Stimulated activated CD4-positive, alpha-beta T cell treated with anti-CD3 and anti-CD28 coated beads, TNF-alpha, amount 100 ng/mL, for 24 hours (primary cell): ENCODE results near the gene CHRNB2.
A peak's percentile ranks its signal among the peaks of the same experiment; 100 is the strongest.

ENCODE experiments used
- DNase-seq, 3 experiments: peaks; one replicate each; pipeline ENCODE4 v3.0.0-alpha.2; 2020; ENCODE audit warnings: low read depth in 3 of 3

The CHRNB2 gene

GRCh38 chr1:154552036-154552435, 15.5 kb upstream of the CHRNB2 start:
- DNase-seq: no peak

DNA sequence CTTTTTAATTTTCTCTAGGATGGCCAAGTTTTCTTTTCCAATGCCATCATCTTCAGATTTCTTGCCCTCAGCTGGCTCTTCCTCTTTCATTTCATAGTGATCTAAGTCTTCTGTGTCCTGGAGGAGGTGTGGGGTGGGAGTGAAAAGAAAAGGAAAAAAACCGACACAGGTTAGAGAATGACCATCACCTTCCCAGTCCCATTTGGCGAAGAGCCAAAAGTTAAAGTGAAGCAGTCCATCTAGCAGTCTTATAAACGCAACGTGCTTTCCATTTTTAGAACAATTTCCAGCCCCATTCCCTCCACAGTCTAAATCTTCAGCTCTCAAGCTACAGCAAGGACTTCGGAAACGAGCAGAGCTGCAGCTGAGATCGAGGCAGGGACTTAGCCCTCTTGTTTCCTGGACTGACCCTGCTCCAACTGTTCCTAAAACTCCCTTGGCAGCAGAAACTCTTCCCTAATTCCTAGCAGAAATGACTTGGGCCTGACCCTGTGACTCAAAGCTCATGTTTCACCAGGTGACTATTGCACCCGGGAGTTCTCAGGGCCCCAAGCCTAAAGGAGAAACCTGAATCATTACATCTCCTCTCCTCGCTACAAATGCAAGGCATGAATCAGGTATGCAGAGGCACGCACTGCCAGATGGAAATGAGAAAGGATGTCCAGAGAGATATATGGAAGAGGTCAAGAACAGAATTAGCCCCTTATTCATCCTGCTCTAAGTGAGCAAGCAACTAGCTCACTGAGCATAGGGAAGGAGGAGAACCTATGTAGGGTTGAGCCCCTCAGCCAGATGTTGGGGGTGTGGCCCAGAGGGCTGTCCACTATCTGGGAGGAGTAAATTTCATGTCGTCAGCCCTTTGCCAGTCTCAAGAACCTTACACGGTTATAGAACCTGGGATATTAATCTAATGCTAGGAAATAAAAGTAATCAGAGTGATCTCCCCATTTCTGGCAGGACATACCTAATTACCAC, 14.2 kb upstream of the CHRNB2 start:
- no peak for DNase-seq

GRCh38 chr1:154556422-154556821, 11.2 kb upstream of the CHRNB2 start:
- DNase-seq: no peak

DNA sequence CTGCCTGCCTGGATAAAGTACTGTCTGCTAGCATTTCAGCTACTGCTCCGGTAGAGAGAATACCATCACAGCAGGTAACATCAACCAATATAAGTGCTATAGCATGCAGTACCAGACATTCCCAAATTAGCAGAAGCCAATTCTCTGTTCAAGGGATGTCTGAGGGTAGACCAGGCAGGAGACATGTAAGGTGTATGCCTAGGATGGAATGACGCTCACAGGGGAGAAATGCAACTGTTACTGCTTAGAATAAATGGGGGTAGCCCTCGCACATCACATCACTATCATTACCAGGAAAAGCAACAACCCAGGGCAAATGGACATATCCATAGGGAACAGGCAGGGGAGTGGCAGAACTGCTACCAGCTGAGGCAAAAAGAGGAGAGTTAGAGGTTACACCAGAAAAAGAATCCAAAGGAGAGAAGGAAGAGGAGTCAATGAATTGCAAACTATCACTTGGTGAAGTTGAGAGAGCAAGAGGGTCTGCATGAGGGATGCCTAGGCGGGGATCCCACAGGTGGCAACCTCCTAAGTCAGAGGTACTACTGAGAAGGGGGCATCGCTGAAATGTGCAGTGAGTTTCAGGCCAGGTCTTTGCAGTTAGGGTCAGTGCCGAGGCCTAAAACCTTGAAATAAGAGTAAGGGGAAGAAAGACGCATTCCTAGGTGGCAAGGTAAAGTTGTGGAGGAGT, 10.2 kb upstream of the CHRNB2 start:
- DNase-seq: no peak

DNA sequence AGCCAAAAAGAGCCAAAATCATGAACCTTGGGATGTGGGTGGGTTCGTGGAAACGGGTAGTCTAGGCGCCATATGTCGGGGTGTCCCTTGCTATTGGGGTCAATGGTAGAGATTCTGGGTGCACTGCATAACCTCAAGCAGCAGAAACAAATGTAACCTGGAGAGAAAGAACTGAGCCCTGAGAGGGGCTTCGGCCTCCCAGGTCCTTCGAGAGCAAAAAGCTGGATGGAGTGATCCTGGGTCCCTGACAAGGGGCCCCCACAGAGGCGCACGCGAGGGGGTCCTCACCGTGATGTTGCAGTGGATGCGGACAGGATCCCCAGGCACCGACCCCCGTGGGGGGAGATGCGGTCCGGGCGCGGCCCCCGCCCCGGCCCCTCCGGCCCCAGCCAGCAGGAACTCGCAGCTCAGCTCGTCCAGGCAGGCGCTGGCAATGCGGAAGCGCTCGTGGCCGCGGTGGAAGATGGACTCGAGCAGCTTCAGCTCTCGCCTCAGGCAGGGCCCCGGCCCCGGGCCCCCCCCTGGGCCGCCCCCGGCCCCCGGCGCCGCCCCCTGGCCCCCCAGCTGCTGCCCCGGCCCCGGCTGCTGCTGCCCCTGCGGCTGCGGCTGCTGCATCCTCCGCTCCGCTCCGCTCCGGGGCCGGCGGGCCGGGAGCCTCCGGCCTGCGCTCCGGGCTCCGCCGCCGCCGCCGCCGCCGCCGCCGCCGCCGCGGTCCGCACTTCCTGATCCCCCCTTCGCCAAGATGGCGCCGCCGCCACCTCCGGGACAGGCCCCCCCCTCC, 9.4 kb upstream of the CHRNB2 start, which contains the start of gene UBE2Q1:
Gene UBE2Q1, minus strand, starts transcription at position 724 of the 781 bp plus-strand sequence. Its CDS starts 109 bp downstream, at position 615.
- no peak for DNase-seq

DNA sequence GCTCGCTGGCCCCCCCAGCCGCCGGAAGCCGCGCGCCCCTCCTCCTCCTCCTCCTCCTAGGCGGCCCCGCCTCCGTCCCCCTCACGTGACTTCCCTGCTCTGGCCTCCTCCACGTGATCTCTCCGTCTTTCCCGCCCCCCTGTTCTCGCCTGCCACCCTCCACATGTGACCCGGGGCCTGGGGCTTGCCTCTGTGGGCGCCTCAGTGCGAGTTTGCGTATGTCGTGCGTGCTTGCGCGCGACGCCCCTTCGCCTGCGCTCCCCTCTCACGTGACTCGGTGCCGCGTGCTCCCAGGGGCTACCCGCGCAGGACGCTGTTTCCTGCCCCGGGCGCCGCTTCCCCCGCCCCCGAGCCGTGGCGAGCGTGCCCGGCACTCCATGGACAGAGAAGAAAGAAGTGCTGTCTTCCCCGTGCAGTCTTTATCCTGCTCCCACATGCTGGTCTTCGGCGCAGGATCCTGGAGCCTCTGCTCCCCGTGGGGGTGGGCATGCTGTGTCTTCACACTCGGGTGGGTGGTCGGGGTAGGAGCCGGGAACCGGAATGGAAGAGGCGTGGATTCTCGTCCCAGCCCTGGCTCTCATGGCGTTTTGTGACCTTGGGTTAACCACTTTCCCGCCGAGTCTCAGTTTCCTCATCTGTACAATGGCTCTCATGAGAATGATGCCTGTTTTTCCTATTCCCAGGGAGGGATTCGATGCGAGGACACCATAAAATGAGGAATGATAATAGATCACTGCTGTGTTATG, 8.7 kb upstream of the CHRNB2 start:
- peak; percentile 99 for DNase-seq

DNA sequence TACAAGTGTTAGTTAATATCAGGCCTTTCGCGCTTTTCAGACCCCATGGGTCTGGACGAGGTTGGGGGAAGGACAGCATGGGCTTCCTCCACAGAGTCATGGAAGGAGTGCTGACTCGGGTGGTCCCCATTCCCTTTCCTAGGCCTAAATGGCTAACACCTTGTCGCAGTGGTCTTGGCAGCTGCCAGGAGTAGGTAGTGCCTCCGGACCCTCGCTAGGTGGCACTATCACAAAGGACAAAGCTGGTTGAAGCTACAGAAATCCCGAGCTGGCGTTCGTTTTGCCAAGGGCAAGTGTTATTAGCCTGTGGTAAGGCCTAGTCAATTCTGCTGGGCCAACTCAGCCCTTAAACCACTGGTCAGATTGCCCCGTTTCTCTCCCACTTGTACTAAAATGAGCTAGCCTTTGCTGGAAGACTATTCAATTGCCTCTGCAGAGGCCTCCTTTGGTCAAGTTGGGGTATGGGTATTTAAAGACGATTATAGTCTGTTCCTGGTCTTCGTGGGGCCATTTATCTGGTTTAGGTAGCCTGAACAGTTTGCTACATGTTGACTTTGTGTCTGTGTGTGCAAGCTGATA, 8.0 kb upstream of the CHRNB2 start:
- peak; percentile 66 to 79 (median 75) for DNase-seq

GRCh38 chr1:154565876-154566275, 1.7 kb upstream of the CHRNB2 start:
- DNase-seq: no peak

- no peak for DNase-seq
Measured at GRCh38 chr1:154568157-154568815, 708 bp downstream of the CHRNB2 start.

GRCh38 chr1:154571244-154571963, 3.8 kb downstream of the CHRNB2 start:
- no peak for DNase-seq

DNA sequence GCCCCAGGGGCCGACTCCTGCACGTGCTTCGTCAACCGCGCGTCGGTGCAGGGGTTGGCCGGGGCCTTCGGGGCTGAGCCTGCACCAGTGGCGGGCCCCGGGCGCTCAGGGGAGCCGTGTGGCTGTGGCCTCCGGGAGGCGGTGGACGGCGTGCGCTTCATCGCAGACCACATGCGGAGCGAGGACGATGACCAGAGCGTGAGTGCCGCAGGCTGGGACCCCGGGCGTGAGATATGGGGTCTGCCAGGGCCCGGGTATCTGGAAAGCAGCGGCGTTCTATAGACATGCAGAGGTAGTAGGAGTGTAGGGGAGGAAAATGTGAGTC, 4.3 kb downstream of the CHRNB2 start:
- no peak for DNase-seq

- DNase-seq: no peak
Measured at GRCh38 chr1:154572468-154573167, 5.0 kb downstream of the CHRNB2 start.

DNA sequence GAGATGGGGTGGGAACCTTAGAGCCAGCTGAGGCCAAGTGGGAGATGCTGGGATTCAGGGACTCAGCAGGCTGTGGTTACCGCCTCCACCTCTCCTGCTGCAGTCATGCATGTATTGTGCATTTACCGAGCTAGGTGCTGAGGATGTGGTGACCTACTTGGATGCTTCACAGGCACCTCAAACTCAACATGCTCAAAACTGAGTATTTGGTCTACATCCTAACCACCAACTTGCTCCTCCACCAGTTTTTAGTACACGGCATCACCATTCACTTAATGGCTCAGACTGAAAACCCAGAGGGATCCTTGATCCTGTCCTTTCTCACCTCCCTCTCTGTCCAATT, 5.6 kb downstream of the CHRNB2 start:
- DNase-seq: no peak

DNA sequence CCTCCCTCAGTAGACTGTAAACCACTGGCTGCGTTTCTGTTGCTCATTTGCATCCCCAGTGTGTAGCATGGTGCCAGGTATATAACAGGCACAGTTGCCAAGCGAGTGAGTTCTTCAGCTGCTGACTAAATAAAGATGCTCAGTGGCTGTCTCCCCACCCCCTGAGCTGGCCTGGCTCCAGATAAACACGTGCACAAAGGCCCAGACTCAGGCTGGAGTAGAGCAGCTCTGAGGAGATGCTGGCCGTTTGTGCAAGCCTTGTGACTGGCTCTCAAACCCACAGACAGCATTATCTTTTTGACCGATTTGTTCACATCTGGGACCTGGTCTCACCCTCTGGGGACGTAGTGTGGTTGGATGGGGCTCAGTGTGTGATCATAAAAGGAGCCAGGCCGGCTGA, 7.1 kb downstream of the CHRNB2 start:
- DNase-seq: no peak

DNA sequence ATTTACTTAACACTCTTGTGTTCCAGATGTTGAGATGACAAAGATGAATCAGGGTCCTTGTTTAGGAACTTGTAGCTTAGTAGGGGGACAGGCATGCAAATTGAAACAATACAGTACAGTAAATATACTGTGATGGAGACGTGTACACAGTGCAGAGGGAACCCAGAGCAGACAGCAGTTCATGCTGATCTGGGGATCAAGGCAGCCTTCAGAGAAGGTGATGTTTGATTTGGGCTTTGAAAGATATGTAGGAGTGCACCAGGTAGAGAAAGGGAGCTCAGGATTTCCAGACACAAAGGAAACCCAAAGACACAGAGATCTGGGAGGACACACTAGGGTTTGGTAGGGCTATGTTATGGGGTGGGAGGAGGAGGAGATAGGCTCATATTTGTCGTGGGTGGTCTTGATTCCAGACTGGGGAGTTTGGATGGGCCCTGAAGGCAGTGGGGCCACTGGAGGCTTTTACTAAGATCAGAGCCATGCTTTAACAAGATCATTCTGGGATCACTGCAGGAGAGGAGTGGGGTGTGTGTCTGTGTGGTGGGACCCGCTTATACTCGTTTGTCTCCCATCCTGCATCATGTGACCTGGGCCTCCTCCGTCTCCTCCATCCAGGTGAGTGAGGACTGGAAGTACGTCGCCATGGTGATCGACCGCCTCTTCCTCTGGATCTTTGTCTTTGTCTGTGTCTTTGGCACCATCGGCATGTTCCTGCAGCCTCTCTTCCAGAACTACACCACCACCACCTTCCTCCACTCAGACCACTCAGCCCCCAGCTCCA, 7.8 kb downstream of the CHRNB2 start:
- DNase-seq: no peak

DNA sequence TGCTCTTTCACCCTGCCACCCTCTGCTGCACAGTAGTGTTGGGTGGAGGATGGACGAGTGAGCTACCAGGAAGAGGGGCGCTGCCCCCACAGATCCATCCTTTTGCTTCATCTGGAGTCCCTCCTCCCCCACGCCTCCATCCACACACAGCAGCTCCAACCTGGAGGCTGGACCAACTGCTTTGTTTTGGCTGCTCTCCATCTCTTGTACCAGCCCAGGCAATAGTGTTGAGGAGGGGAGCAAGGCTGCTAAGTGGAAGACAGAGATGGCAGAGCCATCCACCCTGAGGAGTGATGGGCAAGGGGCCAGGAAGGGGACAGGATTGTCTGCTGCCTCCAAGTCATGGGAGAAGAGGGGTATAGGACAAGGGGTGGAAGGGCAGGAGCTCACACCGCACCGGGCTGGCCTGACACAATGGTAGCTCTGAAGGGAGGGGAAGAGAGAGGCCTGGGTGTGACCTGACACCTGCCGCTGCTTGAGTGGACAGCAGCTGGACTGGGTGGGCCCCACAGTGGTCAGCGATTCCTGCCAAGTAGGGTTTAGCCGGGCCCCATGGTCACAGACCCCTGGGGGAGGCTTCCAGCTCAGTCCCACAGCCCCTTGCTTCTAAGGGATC, 8.5 kb downstream of the CHRNB2 start:
- no peak for DNase-seq

DNA sequence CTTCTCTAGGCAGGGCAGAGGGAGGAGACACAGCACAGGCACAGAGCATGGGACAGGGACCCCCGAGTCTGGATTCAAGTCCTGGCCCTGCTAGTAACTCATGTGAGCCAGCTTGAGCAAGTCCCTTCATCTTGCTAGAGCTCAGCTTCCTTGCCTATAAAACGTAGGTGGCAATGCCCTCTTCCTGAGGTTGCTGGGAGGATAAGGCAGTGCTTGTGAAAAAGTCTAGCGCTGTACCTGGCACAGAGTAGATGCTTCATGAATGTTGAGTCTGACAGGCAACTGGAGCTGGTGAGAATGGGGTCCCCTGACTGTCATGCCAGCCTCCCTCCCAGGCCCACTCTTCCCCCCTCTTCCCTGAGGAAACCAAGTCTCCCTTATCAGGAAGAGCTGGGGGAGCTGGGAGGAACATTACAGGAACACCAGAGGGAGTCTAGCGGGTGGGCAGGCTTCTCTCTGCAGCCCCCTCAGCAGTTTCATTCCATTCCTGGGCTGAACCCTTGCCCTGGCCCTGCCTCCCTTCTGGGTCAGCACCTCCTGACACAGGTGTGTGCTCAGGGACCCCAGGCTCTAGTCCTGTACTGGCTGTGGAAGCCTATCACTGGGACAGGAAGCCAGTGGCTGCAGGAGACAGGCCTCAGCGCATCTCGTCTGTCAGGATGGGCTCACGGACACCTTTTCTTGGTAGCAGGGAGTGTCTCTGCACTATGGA, 9.9 kb downstream of the CHRNB2 start:
- DNase-seq: no peak

GRCh38 chr1:154578058-154578418, 10.5 kb downstream of the CHRNB2 start:
- DNase-seq: no peak
